ENCODE results near the gene CSGALNACT2.

Gene CSGALNACT2

GRCh38 chr10:43226851-43227845, 88.9 kb downstream of the CSGALNACT2 start:
- DNase-seq (ENCODE audit: low read depth in 2 of 2), result no peak

GRCh38 chr10:43227911-43228782, 89.9 kb downstream of the CSGALNACT2 start:
- no peak for DNase-seq (ENCODE audit: low read depth in 2 of 2)

- no peak for DNase-seq (ENCODE audit: low read depth in 2 of 2)
Measured at GRCh38 chr10:43228783-43229207, 90.5 kb downstream of the CSGALNACT2 start.

GRCh38 chr10:43229208-43230061, 91.2 kb downstream of the CSGALNACT2 start:
- no peak for DNase-seq (ENCODE audit: low read depth in 2 of 2)

GRCh38 chr10:43230101-43230908, 92.1 kb downstream of the CSGALNACT2 start:
- no peak for DNase-seq (ENCODE audit: low read depth in 2 of 2)

- no peak for DNase-seq (ENCODE audit: low read depth in 2 of 2)
Measured at GRCh38 chr10:43230909-43231522, 92.8 kb downstream of the CSGALNACT2 start.

GRCh38 chr10:43231523-43232078, 93.4 kb downstream of the CSGALNACT2 start:
- no peak for DNase-seq (ENCODE audit: low read depth in 2 of 2)

GRCh38 chr10:43233601-43234430, 95.6 kb downstream of the CSGALNACT2 start:
- no peak for DNase-seq (ENCODE audit: low read depth in 2 of 2)

- no peak for DNase-seq (ENCODE audit: low read depth in 2 of 2)
Measured at GRCh38 chr10:43234471-43235041, 96.3 kb downstream of the CSGALNACT2 start.
